GM12874 (cell line): Measurements from ENCODE around the gene KRTAP9-2.
"Not testable (repeated sequence)": the region's sequence is repeated elsewhere in the genome, so short reads cannot be mapped to it uniquely, and the experiment has no call there.

Source experiments
- CTCF ChIP-seq: IDR thresholded peaks from 2 replicates; pipeline ENCODE4 v1.5.1; 2011; ENCODE audit warnings: low read depth, mild to moderate bottlenecking, control low read depth, low read length, moderate library complexity; ENCODE audit not compliant: insufficient read depth

KRTAP9-2 gene

GRCh38 chr17:41226598-41227095 is at the start of gene KRTAP9-2:
Gene KRTAP9-2 (plus strand): TSS chr17:41226648. CDS start chr17:41226655, 7 bp downstream.
- TF ChIP-seq CTCF: not testable (repeated sequence)

GRCh38 chr17:41176744-41177387 is 49.6 kb upstream of the KRTAP9-2 start:
- TF ChIP-seq CTCF: no peak

- TF ChIP-seq CTCF: no peak
These were observed 48.6 kb upstream of the KRTAP9-2 start, which contains the start of gene KRTAP4-2 for GRCh38 chr17:41177727-41178271. Gene KRTAP4-2 (minus strand): TSS chr17:41178221. CDS start chr17:41178164, 57 bp downstream.

DNA sequence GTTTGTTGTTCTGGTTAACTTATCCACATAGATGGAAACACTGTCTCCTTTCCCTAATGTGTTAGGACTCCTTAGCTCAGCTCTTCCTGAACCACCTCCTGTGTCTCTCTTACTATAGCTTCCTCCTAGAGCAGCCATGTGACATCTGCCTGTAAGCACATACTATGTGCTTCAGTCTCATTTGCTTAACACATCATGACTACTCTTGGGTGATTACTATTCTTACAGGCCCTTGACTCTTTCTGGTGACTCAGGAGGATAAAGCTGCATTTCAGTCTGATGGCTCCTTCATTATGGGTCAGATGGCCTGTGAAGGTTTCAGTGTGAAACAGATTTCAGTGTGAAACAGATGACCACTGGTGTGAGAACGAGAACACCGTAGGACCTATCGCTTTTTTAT is 48.1 kb upstream of the KRTAP9-2 start:
- TF ChIP-seq CTCF: no peak

GRCh38 chr17:41178843-41179616 is 47.4 kb upstream of the KRTAP9-2 start:
- no peak for TF ChIP-seq CTCF

DNA sequence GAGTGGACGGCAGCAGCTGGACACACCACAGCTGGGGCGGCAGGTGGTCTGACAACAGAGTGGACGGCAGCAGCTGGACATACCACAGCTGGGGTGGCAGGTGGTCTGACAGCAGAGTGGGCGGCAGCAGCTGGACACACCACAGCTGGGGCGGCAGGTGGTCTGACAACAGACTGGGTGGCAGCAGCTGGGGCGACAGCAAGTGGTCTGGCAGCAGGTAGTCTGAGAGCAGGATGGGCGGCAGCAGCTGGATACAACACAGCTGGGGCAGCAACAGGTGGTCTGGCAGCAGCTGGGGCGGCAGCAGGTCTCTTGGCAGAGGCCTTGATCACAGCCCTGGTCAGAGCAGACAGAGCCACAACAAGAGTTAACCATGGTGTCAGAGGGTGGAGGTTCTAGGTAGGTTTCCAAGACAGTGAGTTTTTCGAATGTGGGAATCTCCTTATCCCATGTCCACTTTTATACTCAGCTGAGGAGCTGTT is 41.9 kb upstream of the KRTAP9-2 start, which contains the start of gene KRTAP4-1:
Gene KRTAP4-1 (minus strand): TSS at position 432 of the 482 bp plus-strand sequence. CDS start 57 bp downstream, at position 375.
- TF ChIP-seq CTCF: no peak

GRCh38 chr17:41185001-41185400 is 41.4 kb upstream of the KRTAP9-2 start:
- TF ChIP-seq CTCF: no peak
